Amygdala (tissue), 56 donors: ENCODE data around the gene EFHC1.
A peak's percentile ranks its signal among the peaks of the same experiment; 100 is the strongest.

Experiments
- DNase-seq, 56 donors: peaks; one replicate each; lab custom pipeline; 2025; lab: John Stamatoyannopoulos, UW

Gene EFHC1

GRCh38 chr6:52499681-52500236 lies 79.6 kb downstream of the EFHC1 start:
- DNase-seq = no peak

DNA sequence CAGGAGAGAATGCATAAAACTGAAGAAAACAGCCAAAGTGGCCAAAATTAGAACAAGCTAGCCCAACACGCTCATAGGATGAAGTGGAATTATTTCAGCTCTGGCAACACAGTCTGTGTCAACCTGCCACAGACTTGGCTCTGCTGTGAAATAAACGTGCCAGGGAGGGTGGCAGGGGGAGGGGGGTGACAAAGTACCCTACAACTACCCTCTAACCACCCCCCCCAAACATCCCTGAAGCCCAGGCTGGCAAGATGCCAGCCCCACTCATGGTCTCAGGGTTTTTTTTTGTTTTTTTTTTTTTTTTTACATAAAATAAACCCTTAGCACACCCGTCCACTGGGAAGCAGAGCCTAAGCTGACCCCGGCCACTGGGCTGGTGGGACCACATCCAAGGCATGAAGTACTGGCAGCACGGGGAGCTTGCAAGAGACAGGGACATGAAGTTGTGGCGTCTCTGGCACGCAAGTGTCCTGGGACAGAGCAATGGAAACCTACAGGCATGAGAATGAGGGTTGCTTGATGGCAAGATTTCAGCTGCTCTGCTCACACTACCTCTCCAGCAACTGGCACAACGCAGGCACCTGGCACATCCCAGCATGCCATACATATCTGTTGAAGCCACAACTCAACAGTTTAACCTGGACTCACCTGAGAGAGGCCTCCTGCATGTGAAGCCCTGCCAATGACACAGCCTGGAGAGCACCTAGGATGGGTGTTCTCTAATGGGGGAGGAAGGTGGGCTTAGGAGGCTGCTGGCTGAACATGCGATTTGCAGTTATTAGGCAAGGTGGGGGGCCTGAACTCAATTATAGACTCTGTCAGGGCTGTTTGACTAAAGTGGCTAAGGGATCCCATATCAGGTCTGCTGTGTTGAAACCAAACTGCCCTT lies 80.3 kb downstream of the EFHC1 start:
- peak in 2 of 56 donors; percentile 11 to 27 for DNase-seq

- peak in 1 of 56 donors; percentile 25 for DNase-seq
Measured at GRCh38 chr6:52502306-52503029, 82.3 kb downstream of the EFHC1 start.

DNA sequence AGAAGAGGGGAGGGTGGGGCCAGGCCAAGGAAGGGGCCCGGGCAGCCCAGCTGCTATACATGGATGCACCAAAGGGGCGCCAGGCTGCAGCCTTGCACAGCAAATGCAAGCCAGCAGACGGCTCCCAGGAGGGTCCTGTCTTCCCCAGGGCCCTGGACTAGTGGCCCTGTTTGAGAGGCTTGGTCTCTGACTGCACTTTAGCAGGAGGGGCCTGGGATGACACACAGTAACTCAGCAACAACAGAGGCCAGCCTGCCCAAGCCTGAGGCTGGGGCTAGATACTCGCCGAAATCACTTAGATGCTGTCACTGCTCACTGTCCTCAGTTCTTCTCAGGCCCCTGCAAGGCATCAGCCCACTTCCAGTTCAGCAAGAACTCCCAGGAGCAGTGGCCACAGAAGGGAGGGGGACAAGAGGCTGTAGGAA lies 83.2 kb downstream of the EFHC1 start:
- DNase-seq = no peak

GRCh38 chr6:52503851-52504781 lies 84.0 kb downstream of the EFHC1 start:
- peak in 4 of 56 donors; percentile 15 to 41 (median 25) for DNase-seq

- DNase-seq = no peak
Measured at GRCh38 chr6:52504782-52505136, 84.6 kb downstream of the EFHC1 start.

DNA sequence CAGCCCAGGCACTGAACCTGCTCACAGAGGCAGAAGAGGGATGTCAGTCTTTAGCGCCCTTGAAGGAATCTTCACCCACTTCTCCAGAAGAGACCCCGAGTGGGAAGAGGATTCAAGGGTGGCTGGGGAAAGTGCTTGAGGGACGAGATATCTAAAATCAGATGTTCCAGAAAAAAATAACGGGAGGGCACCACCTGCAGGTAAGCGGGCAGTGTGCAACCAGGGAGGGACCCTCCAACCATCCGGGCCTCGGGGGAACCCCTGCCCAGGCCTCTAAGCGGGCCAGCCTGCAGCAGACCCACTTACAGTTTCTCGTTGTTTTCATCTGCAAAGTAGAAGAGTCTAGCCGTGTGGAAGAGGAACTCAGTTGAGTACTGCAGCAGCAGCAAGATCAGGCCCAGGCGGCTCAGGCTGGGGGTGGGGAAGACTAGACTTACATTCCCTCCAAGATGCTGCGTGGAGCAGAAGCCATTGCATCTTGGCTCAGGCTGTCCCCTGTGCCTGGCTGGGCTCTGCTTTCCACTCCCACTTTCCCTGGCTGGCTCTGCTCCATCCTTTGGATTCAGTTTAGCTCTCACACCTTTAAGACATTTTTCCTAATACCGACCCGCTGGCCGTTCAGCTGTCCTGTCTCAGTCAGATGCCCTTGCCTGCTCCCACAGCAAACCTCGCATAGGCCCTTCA lies 85.7 kb downstream of the EFHC1 start:
- DNase-seq = no peak

DNA sequence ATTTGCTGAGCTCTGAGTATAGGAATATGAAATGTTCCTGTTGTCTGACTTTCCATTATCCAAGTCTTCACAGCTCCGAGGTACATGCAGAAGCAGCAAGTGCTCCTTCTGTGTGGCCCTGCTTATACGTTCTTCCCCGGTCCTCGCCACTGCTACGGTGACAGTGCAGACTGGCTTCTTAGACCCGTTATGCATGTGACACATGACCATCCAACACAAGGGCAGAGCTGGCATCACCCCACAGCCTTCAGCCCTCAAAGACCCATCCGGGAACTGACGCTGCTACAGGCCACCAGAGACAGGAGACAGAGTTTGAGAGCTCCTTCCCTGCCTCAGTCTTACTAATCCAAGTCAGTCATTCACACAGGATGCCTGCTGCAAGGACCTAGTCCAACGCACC lies 86.3 kb downstream of the EFHC1 start:
- DNase-seq = no peak

GRCh38 chr6:52507557-52508260 lies 87.6 kb downstream of the EFHC1 start:
- DNase-seq = no peak

DNA sequence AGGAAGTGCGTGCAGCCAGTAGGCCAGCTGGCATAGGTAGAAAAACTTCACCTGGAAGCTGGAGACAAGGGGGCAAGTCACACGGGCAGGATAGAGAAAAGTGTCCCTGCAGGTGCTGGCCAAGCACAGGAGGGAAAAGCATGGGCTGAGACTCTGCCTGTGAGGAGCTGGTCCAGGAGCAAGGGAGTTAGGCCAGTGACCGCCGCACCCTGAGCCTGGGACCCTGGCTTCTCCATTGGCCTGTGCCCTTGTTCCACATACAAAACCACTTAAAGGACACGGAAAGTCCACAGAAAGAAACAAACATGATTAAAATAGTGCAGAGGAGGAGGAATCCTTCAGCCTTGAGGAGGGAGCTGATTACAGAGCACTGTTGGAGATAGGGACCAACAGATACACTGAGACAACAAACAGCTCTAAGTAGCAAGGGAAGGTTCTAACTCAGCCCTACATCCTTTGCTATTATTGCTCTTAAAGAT lies 88.2 kb downstream of the EFHC1 start:
- DNase-seq = no peak

- DNase-seq = no peak
Measured at GRCh38 chr6:52509281-52510212, 89.4 kb downstream of the EFHC1 start.

- DNase-seq = no peak
Measured at GRCh38 chr6:52510213-52510562, 90.0 kb downstream of the EFHC1 start.

- DNase-seq = no peak
Measured at GRCh38 chr6:52511163-52511562, 91.0 kb downstream of the EFHC1 start.

GRCh38 chr6:52511572-52512151 lies 91.5 kb downstream of the EFHC1 start:
- no peak for DNase-seq

GRCh38 chr6:52512199-52512598 lies 92.1 kb downstream of the EFHC1 start:
- DNase-seq = no peak

GRCh38 chr6:52513464-52513863 lies 93.3 kb downstream of the EFHC1 start:
- DNase-seq = no peak

GRCh38 chr6:52513896-52514295 lies 93.8 kb downstream of the EFHC1 start:
- DNase-seq = no peak

- no peak for DNase-seq
Measured at GRCh38 chr6:52514514-52514913, 94.4 kb downstream of the EFHC1 start.
